Gastroesophageal sphincter (tissue), 4 donors: Measurements from ENCODE around the gene PLAC9. TPM values are rescaled to one million over a fixed set of nuclear protein-coding genes. Genes with fewer than 3 reads are reported as not detected.
A peak's percentile ranks its signal among the peaks of the same experiment; 100 is the strongest.

Source experiments
- ATAC-seq: fragments of 150-250 bp; one replicate; pipeline ENCODE4 v1.9.1; 2016; ENCODE audit warnings: mild to moderate bottlenecking, moderate library complexity
- H3K27ac ChIP-seq, 4 donors: fragments of 200-600 bp; sonication (generic) in 3 of 4; 1 replicate in 3 of 4; 2 replicates in 1 of 4; pipeline ENCODE4 v1.5.1; 2016 to 2019
- H3K27me3 ChIP-seq: fragments of 200-600 bp; sonication (generic); one replicate; pipeline ENCODE4 v1.5.1; 2019
- H3K36me3 ChIP-seq, 2 donors: fragments of 200-600 bp; sonication (generic); one replicate each; pipeline ENCODE4 v1.5.1; 2019; ENCODE audit warnings: control low read depth in 1 of 2
- H3K4me1 ChIP-seq, 3 donors: fragments of 200-600 bp; sonication (generic); 1 replicate in 2 of 3; 2 replicates in 1 of 3; pipeline ENCODE4 v1.5.1; 2016 to 2019; ENCODE audit warnings: control low read depth in 2 of 3
- H3K4me3 ChIP-seq, 2 donors: fragments of 200-600 bp; sonication (generic); one replicate each; pipeline ENCODE4 v1.5.1; 2019; ENCODE audit warnings: mild to moderate bottlenecking in 1 of 2, moderate library complexity in 1 of 2
- H3K9me3 ChIP-seq, 3 donors: fragments of 200-600 bp; sonication (generic); one replicate each; pipeline ENCODE4 v1.5.1; 2017 to 2019; ENCODE audit warnings: control low read depth in 2 of 3
- EP300 ChIP-seq: sonication (generic); formaldehyde crosslinking; IDR thresholded peaks from one replicate; pipeline ENCODE4 v1.6.1; 2017; ENCODE audit warnings: antibody characterized with exemption, mild to moderate bottlenecking
- POLR2A ChIP-seq, 2 donors: fragments of 450-650 bp; IDR thresholded peaks; one replicate each; pipeline ENCODE4 v1.6.1; 2017; ENCODE audit warnings: antibody characterized with exemption in 2 of 2, mild to moderate bottlenecking in 2 of 2, moderate library complexity in 1 of 2
- POLR2AphosphoS5 ChIP-seq: sonication (generic); formaldehyde crosslinking; IDR thresholded peaks from one replicate; pipeline ENCODE4 v1.6.1; 2017; ENCODE audit warnings: antibody characterized with exemption
- WGBS, 2 donors: methylation state at CpG; one replicate each; pipeline ENCODE4 v1.1.5; 2018; ENCODE audit warnings: low coverage in 1 of 2; 5-methylcytosine and 5-hydroxymethylcytosine counted together
- total RNA-seq, 4 donors: library from RNA; depleted of rRNA; stranded (reverse); fragments of >200 nt; gene quantifications; one replicate each; pipeline ENCODE4 v1.1.0, GENCODE V29; 2016
- TF ChIP-seq, protein P1 (sequence below), 4 experiments: fragments of 200-600 bp in 2 of 4; fragments of 450-650 bp in 2 of 4; sonication (generic) in 1 of 4; IDR thresholded peaks; one replicate each; pipeline ENCODE4 v1.5.1; 2017 to 2019; ENCODE audit warnings: antibody characterized with exemption in 4 of 4, mild to moderate bottlenecking in 2 of 4, moderate library complexity in 2 of 4

Gene PLAC9
- total RNA-seq, 4 donors from 2014 or later, result 21.0 to 34.9 (median 28.9) TPM

DNA sequence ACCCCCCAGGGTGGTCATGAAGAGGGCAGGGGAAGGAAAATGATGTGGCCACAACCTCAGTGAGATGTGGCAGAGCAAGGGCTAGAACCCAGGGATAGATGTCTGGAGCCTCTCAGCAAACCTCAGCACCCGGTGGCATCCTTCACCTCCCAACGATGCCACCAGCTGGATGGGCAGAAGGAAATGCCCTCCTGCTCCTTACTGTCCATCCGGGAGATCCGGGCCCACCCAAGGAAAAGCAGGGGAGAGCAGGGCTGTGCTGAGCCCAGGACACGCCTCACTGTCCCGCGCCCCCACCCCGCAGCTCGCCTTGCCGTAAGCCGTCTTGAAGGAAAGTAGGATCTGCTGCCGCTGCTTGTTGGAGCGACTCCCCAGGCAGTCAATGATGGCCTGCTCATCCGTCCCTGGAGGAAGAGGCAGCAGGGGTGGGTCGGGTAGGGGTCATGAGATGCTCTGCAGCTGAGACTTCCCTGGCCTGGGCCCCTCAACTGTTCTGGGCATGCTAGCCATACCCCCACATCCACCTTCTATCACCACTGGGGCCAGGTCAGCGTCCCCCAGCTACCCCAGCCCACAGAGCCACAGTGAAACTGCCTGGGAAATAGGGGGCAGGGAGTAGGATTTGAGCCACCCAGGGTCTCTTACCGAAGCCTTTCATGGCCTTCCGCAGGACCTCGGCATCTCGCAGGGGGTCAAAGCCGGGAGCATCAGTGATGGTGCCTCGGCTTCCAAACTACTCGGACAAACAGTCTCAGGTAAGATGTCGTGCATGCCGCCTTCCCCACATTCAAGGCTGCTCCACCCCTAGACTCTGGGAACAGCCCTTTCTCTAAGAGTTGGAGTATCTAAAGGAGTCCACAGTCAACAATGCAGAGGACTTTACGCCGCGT is 34.3 kb downstream of the PLAC9 start:
- 80 to 100% methylated on average over 1 to 6 of the region's 28 CpGs for WGBS, 2 donors

DNA sequence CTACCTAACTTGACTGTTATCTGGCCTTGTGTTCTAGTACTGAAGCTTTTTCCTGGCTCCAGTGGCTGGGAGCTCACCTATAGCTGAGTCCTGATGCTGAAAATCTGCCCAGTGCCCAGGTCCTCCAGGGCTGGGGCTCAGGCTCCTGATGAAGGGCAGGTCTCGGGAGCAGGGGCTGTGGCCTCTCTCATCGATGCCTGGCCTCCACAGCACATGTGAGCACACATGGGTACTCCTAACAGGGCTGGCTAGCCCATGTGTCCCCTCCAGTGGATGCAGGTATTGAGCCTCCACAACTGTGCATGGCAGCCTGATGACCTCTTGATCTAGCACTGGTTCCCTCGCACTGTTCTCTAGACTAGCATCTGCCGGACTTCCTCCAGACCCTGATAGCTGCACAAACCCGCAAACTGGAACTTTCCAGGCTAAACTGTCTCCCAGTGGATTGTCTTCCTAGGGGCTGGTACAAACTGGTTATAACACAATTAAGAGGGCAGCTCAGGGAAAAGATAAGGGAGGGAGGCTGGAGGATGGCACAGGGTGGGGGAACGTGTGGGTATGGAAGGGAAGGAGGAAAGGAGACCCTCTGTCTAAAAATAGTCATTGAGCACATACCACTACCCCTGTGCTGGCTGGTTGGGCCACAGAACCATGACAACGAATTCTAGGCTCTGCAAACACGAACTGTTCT is 35.1 kb downstream of the PLAC9 start:
- peaks cover 0 to 92% of the 10 kb centered on the region in 2 donors for H3K36me3 ChIP-seq
- H3K4me3 ChIP-seq, result no peak overlapping the region
- peak overlapping the region in 3 of 4 donors; percentile 75 to 89 (median 78) for H3K27ac ChIP-seq
- H3K4me1 ChIP-seq, result peaks cover 0 to 100% (median 53%) of the 10 kb centered on the region in 3 donors
- H3K9me3 ChIP-seq, result no peaks in the 10 kb centered on the region
- WGBS, 2 donors, result 10 to 30% methylated on average over 2 to 3 of the region's 8 CpGs
- ATAC-seq, result no peak
- TF ChIP-seq, protein P1, sequence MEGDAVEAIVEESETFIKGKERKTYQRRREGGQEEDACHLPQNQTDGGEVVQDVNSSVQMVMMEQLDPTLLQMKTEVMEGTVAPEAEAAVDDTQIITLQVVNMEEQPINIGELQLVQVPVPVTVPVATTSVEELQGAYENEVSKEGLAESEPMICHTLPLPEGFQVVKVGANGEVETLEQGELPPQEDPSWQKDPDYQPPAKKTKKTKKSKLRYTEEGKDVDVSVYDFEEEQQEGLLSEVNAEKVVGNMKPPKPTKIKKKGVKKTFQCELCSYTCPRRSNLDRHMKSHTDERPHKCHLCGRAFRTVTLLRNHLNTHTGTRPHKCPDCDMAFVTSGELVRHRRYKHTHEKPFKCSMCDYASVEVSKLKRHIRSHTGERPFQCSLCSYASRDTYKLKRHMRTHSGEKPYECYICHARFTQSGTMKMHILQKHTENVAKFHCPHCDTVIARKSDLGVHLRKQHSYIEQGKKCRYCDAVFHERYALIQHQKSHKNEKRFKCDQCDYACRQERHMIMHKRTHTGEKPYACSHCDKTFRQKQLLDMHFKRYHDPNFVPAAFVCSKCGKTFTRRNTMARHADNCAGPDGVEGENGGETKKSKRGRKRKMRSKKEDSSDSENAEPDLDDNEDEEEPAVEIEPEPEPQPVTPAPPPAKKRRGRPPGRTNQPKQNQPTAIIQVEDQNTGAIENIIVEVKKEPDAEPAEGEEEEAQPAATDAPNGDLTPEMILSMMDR (IDR thresholded peaks at IDR 0.05), result no peak
- no peak for TF ChIP-seq POLR2AphosphoS5
- no peak for TF ChIP-seq EP300
- TF ChIP-seq POLR2A (IDR thresholded peaks at IDR 0.05), result no peak
- no peaks in the 10 kb centered on the region for H3K27me3 ChIP-seq

More for the DNA sequence above, 34.3 kb downstream of the PLAC9 start:
- Histone ChIP-seq H3K9me3 (no peaks in the 10 kb centered on the region), H3K36me3 (peaks cover 0 to 92% of the 10 kb centered on the region in 2 donors), H3K4me1 (peaks cover 0 to 100% (median 51%) of the 10 kb centered on the region in 3 donors), H3K27me3 (no peaks in the 10 kb centered on the region), H3K27ac (peak overlapping the region in 3 of 4 donors; percentile 75 to 89 (median 78)), H3K4me3 (no peak overlapping the region)
- no peak for TF ChIP-seq POLR2AphosphoS5
- TF ChIP-seq POLR2A (IDR thresholded peaks at IDR 0.05), result no peak
- TF ChIP-seq, protein P1 (IDR thresholded peaks at IDR 0.05), result no peak
- TF ChIP-seq EP300, result no peak
- ATAC-seq, result no peak

DNA sequence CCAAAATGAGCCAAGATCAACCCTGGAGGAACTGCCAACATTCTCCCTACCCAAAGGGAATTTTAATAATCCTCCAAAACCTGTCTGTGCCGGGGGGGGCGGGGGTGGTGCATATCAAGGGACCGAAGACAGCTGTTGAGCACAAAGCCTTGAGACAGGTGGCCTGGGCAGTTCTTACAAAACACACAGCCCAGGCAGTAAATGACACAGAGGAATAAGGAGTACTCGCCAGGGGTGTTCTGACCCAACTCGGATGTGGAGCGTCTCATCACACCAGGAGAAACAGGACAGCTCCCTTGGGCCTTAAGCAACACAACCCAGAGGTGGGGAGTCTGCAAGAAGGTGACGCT is 35.6 kb downstream of the PLAC9 start:
- WGBS, 2 donors, result 36 to 90% methylated on average over 5 of the region's 7 CpGs
- TF ChIP-seq EP300 (no peak), POLR2AphosphoS5 (no peak), POLR2A (IDR thresholded peaks at IDR 0.05) (no peak)
- TF ChIP-seq, protein P1 (IDR thresholded peaks at IDR 0.05), result no peak
- Histone ChIP-seq H3K27me3 (no peaks in the 10 kb centered on the region), H3K4me1 (peaks cover 0 to 100% (median 58%) of the 10 kb centered on the region in 3 donors), H3K9me3 (no peaks in the 10 kb centered on the region), H3K4me3 (no peak overlapping the region), H3K27ac (peak overlapping the region in 3 of 4 donors; percentile 75 to 89 (median 78)), H3K36me3 (peaks cover 0 to 92% of the 10 kb centered on the region in 2 donors)
- ATAC-seq, result peak; percentile 76

DNA sequence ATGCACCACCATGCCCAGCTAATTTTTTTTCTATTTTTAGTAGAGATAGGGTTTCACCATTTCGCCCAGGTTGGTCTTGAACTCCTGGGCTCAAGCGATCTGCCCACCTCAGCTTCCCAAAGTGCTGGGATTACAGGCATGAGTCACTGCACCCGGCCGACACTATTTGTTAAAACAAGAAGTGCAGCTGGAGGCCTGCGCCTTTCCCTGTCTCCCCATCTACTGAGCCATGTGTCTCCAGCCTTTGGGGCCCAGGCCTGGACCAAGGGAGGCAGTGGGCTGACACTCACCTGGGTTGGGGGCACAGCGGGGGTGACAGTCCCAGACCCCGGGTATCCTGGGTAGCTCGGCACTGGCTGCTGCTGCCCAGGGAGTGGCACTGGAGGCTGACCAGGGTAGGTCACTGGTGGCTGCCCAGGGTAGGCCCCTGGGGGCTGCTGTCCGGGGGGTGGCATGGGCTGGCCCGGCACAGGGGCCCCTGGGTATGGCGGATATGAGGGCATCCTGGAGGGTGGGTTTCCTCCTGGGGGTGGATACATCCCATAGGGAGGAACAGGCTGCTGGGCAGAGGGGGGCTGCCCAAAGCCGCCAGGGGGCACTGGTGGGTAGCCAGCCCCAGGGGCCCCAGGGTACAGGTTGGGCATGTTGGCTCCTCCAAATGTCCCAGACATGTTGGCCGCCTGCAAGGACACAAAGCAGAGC is 36.3 kb downstream of the PLAC9 start:
- Histone ChIP-seq H3K36me3 (peaks cover 0 to 85% of the 10 kb centered on the region in 2 donors), H3K27ac (peak overlapping the region in 3 of 4 donors; percentile 75 to 89 (median 78))

More for the DNA sequence above, 36.3 kb downstream of the PLAC9 start:
- H3K4me3 ChIP-seq, result no peak overlapping the region
- TF ChIP-seq POLR2AphosphoS5, result no peak
- TF ChIP-seq, protein P1 (IDR thresholded peaks at IDR 0.05), result peak in 1 of 4 experiments; percentile 27
- H3K9me3 ChIP-seq, result no peaks in the 10 kb centered on the region
- H3K27me3 ChIP-seq, result no peaks in the 10 kb centered on the region
- no peak for ATAC-seq
- 86% methylated on average over 1 of the region's 13 CpGs; no CpG with 5 or more reads in 1 of the 2 donors for WGBS, 2 donors
- peaks cover 0 to 100% (median 57%) of the 10 kb centered on the region in 3 donors for H3K4me1 ChIP-seq
